Astrocyte of the cerebellum (primary cell): ENCODE results near the gene FCGR1A.
"Not testable (repeated sequence)": the region's sequence is repeated elsewhere in the genome, so short reads cannot be mapped to it uniquely, and the experiment has no call there.

Source experiments
- DNase-seq: peaks from one replicate; pipeline ENCODE4 v3.0.0-alpha.2; 2011; ENCODE audit warnings: low read depth
- H3K4me3 ChIP-seq: 2 replicates; pipeline ENCODE4 v1.5.1; 2011; ENCODE audit warnings: mild to moderate bottlenecking, low read depth, low read length, moderate library complexity
- in situ Hi-C: cut with HindIII; loops from 2 replicates; pipeline ENCODE4 v1.10.0; 2017; ENCODE audit warnings: low sequenced_read_pairs

The FCGR1A gene

DNA sequence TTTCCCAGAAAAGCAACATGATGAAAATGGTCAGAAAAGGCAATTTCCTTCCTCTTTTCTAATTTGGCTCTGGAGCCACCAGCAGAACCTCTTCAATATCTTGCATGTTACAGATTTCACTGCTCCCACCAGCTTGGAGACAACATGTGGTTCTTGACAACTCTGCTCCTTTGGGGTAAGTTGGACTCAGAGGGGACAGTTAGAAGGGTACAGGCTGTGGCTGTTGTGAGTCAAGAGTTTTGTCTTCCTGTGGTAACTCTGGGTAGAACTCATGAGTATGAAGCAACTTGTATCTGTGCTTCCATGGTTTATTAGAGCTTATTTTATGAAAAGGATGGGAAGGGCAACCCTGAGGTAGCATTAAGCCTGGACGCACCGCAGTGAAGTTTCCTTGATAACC, at the start of gene FCGR1A:
Gene FCGR1A (plus strand): TSS at position 95 of the 400 bp plus-strand sequence. CDS start 50 bp downstream, at position 145.
- in situ Hi-C loops, DNase-seq, H3K4me3 ChIP-seq: not testable (repeated sequence)

DNA sequence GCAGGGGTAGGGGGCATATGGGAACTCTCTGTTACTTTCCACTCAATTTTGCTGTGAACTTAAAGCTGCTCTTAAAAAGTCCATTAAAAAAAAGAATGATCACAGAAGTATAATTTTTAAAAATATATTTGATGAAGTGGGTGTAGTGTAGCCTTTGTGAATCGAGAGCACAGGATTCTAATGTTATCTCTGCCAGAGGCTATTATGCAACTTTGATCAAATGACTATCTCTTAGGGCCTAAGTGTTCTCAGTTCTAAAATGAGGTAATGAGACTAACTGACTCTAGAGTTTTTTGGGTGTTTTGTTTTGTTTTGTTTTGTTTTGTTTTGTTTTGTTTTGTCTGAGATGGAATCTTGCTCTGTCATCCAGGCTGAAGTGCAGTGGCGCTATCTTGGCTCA, 49.7 kb upstream of the FCGR1A start:
- DNase-seq, in situ Hi-C loops, H3K4me3 ChIP-seq: not testable (repeated sequence)

DNA sequence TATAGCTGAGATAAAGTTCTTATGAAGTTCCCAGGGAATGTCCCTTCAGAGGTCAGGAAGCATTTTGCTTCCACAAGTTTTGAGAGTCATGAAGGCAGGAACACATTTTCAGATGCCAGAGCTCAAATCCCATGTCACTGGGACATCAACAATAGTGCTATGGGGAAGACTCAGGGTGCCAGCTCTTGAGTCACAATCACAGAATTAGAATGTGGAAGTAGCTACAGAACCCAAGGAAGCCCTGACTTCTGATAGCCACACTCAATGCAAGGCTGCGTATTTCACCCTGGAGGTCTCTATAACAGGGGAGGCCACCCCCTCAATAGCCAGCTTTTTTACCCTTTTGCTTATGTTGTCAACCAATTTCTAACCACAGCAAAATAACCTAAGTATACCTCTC, 47.8 kb upstream of the FCGR1A start:
- DNase-seq, in situ Hi-C loops, H3K4me3 ChIP-seq: not testable (repeated sequence)

DNA sequence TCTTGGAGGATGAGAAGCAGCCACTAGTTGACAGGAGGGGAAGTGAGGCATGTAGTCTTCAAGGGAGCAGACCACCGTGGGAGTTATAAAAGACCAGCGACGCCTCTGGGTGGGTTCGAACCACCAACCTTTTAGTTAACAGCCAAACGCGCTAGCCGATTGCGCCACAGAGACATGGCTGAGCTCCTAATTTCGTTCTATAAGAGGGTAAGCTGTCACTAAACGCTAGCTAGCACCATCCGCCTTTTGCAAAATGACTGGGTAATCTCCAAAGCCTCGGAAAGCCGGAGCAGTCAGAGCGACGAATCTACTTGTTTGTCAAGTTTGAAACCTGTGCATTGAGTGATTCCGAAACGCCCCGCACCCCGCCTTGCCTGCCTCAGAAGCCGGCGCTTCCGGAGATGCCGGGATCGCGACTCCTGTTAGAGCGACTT, 42.3 kb upstream of the FCGR1A start:
- in situ Hi-C loops, DNase-seq, H3K4me3 ChIP-seq: not testable (repeated sequence)

DNA sequence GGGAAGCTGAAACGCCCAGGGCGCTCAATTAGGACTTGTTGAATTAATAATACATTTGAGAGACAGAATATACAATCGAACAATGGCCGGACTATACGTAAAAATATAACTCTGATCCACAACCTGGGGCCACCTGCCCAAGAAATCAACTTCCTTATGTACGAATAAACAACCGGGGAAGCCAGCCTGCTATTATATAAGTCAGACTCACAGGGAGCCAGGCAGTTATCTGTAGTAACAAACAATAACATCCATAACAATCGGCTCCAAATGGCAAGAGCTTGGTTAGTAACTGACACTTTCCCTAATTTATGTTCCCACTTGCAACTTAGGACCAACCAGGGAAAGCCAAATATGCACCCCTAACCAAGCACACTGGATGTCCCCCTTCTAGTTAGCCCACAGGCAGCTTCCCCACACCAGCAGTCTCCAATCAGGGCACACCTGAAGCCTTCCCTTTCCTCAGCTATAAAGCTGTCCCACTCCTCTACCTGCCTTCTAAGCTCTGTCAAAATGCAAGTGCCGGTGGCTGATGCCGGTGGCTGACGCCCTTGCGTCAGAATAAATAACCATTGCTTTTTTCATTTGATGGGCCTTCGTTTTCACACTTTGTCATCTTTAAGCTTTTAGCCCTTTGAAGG, 41.8 kb upstream of the FCGR1A start:
- in situ Hi-C loops, DNase-seq, H3K4me3 ChIP-seq: not testable (repeated sequence)

DNA sequence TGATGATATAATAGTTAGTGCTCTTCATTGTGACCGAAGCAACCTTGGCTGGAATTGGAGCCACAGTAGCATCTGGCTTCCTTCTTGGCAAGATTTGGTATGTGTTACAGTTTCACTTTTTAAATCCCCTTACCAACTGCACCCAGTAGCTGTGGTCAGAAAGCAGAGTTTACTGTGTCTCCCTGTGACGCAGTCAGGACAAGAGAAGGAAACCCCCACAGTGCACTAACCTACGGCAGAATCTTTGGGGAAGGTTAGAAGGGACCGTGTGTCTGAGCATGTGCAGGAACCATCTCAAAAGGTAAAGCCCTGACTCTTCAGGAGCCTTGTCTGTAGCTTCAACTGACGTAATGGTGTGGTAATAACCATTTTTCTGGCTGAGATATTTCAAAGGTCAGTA, 40.6 kb upstream of the FCGR1A start:
- DNase-seq, H3K4me3 ChIP-seq, in situ Hi-C loops: not testable (repeated sequence)

DNA sequence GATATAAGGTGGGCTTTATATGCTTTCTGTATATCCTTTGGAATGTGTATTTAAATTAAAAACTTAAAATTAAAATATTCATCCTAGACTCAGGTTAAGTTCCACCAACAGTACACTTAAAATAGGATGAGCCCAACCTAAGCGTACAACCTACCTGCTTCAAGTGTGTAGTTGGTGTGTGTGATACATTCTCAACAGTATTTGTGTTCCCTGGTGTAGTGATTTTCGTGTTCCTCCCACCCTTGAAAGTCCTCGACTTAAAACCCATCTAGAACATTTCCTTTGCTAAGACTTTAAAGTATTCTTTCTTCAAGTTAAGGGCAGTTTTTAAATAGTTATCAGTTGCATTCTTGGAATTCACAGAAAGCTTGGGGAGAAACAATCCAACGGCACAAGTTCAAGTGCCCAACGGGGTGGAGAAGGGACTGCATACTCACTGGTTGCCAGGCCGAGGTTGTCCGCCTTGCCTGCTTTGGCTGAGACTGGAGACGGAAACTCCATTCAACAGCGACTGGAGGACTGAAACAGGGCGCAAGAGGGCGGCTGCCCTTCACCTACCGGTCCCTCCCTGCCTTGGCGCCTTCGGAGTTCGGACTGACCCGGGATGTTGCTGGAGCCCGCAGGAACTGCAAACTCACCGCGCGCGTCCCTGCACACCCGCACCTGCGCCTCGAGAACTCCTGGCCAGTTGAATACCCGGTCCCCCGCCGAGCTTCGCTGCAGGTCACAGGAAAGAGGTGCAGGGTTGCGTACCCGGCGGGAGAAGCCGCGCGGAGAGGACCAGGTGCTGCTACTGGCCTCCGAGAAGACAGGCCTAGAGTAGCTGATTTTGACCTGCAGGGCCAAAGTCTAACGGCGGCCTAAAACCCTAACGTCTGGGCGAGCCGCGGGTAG, 35.8 kb upstream of the FCGR1A start:
- DNase-seq, in situ Hi-C loops, H3K4me3 ChIP-seq: not testable (repeated sequence)

DNA sequence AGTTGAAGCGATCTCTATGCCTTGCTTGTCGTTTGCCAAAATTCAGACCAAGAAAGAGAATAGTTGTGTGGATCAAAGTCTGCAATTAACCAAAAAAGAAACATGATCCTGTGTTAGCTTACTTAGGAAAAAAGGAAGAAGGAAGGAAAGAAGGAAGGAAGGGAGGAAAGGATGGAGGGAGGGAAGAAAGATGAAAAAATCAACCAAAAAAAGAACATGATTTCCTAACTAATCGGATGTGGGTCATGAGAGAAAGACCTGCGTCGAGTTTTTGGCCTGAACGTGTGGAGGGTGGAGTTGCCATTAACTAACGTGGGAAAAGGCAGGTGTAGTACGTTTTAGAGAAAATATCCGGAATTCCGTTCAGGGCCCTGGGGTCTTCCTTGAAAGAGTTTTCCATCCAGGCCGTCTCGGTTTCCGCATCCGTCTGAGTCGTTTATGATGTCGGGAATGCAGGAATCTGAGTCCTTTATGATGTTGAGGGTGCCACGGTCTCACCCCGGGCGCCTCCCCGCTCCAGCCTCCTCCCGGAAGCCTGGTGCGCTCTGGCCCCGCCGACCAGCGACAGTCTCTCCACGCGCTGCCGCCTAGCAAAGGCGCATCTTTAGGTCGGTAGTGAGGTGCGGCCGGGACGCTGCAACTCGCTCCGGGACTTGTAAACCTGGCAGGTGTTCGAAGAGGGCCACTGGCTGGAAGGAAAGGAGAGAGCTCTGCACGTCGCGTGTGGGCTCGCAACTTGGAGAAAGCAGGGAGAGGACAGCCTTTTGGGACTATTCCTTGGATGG, 34.9 kb upstream of the FCGR1A start:
- in situ Hi-C loops, H3K4me3 ChIP-seq, DNase-seq: not testable (repeated sequence)

DNA sequence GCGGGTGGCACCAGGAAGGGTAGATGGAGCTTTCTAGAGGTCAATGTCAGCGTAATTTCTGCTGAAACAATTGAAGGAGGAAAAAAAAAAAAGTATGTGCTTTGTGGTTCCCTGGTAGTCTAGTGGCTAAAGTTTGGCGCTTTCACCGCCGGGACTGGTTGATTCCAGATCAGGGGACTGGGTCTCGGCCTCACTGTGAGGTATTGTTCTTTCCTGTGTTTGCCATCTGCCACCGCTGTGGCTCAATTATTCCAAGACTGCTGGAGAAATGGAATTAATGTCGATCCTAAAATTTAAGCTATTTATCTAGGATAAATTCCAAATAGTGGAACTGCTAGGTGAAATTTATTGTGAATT, 34.4 kb upstream of the FCGR1A start:
- DNase-seq, H3K4me3 ChIP-seq, in situ Hi-C loops: not testable (repeated sequence)

DNA sequence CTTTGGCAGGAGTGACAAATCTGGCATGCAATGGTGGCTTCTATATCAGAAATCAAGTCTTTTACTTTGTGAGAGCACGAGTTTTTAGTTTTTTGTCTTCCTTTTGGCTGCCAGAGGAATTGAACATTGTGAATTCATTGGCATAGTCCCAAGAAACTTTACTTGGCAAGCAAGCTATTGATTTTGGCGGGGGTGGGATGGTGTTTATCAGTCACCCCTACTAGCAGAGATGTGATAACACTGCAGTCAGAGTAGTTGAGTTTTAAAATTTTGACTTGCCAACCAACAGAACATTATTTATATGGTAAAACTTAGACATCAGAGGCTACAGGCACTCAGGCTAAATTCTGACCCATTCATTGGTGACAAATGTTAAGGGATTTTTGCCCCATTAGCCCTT, 31.9 kb upstream of the FCGR1A start:
- in situ Hi-C loops, DNase-seq, H3K4me3 ChIP-seq: not testable (repeated sequence)

DNA sequence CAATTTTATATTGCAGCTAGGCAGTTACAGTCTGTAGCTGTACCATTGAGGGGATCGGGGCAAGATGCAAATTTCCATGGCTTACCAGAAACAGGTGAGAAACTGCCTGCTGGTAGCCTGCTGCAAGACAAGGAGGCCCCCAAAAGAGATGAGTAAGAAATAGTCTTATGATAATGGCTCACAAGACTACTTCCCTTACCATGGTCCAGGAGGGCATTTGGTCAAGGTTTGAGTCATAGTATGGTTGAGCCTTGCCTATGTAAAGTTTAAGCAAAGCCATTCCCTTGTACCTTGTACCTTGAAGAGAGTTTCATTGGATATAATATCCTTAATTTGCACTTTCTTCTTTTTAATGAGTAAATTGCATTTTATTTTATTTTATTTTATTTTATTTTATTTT, 30.3 kb upstream of the FCGR1A start:
- H3K4me3 ChIP-seq, in situ Hi-C loops, DNase-seq: not testable (repeated sequence)

DNA sequence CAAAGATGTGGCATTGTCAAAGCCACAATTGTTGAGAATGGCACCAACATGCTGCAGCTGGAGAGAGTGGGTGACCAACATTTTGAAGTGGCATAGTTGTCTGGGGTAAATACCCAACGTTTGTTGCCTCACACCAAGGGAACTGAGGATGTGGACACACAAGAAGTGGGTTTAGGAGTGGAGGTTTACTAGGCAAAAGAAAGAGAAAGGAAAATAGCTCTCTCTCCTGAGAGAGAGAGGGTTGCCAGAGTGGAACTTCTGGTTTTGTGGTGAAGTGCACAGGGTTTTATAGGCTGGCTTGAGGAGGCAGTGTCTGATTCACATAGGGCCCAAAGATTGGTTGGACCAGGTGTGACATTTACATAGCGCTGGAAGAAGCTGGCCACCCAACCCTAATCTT, 29.0 kb upstream of the FCGR1A start:
- DNase-seq, in situ Hi-C loops, H3K4me3 ChIP-seq: not testable (repeated sequence)

DNA sequence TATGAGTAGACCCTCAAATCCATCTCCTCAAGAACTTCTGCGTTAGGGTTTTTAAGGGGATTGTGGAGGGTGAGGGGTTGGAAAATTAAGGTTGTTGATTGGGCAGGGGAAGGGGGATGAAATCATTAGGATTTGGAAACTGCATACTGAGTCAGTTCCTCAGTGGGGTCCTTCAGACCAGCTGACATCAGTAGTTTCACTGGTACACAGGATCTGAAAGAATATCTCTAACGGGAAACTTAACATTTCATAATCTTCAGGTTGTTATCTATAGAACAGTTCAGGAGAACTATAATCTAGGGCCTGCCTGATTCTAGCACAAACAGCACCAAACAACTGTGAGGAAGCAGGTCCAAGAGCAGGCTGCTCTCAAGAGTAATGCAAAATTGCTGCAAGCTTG, 27.2 kb upstream of the FCGR1A start:
- DNase-seq, H3K4me3 ChIP-seq, in situ Hi-C loops: not testable (repeated sequence)

DNA sequence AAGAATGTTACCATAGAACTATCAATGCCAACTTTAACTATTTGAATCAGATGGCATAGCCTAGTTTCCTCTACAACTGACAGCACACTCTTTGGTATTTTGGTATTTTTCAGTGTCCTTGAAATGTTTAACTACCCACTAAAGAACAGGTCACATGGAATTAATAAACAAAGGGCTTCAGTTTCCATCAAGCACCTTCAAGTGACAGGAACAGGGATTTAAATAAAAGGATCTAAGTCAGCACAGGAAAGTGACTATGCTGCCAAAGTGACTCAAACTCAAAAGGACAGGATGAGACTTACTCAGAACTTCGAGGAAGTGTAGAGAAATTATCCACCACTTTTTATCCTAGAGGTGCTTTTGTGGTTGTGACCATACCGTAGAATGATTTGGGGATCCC, 20.2 kb upstream of the FCGR1A start:
- DNase-seq, in situ Hi-C loops, H3K4me3 ChIP-seq: not testable (repeated sequence)

DNA sequence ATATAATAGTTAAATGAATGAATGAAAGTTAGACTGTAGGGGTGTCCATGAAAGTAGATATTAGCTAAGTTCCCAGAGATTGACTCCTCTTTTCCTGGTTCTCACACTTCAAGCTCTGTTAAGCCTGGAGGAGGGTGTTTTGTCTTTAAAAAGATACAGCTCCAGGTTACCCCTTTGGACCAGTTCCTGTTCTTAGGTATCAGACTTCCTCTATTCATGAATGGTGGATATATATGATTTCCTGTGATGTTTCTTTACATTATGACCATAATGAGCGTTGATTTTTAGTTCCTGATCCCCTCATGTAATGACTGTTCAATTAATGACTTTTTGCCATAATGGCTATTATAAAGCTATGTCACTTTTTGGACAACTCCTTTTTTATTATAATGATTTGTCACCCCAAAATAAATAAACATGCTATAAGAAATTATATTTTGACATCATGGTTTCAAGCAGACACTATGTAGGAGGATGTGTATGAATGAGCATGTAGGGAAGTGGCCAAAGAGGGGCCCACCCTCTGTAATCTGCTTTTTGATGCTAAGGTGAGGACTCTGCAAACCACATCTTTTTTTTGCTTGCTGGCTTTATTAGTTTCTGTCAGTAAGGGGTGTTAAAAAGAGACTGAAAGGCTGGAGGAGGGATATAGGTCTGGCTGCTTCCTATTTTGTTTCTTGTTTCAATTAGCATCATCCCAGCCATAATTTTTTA, 18.2 kb upstream of the FCGR1A start:
- in situ Hi-C loops, H3K4me3 ChIP-seq, DNase-seq: not testable (repeated sequence)

DNA sequence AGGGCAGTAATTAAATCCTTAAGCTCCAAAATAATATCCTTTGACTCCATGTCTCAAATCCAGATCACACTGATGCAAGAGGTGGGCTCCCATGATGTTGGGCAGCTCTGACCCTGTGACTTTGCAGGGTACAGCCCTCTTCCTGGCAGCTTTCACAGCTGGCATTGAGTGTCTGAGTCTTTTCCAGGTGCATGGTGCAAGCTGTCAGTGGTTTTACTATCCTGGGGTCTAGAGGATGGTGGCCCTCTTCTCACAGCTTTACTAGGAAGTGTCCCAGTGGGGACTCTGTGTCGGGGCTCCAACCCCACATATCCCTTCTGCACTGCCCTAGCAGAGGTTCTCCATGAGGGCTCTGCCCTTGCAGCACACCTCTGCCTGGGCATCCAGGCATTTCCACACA, 16.3 kb upstream of the FCGR1A start:
- DNase-seq, H3K4me3 ChIP-seq, in situ Hi-C loops: not testable (repeated sequence)

DNA sequence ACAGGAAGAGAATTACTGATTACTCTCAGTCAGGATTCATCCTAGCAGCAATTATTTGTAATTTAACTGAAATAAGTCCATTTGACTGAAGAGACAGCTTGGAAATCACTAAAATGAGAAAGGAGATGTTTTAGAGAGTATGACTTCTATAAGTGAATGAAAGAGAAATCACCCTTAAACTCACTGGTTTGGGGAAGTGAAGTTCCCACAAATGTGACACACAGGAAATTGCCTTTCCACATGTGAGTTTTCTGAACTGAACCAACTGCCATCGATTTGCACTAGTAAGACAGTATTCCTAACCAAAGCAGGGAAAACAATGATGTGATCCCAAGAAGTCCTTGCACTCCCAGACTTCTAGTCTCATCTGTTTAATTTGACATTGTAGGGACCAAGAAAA, 13.3 kb upstream of the FCGR1A start:
- H3K4me3 ChIP-seq, in situ Hi-C loops, DNase-seq: not testable (repeated sequence)
